Measurements from ENCODE around the gene GTF2H2C. TPM values are rescaled to one million over a fixed set of nuclear protein-coding genes. Genes with fewer than 3 reads are reported as not detected.
"Not testable (repeated sequence)": the region's sequence is repeated elsewhere in the genome, so short reads cannot be mapped to it uniquely, and the experiment has no call there.

GTF2H2C gene
- total RNA-seq, 1 donor from 2014 or later = 31.7 TPM

- no peaks in the 10 kb centered on the region for H3K4me1 Mint-ChIP-seq (ENCODE audit: low read depth, unreplicated experiment)
- H3K27me3 Mint-ChIP-seq (ENCODE audit: unreplicated experiment) = no peaks in the 10 kb centered on the region
- H3K27ac Mint-ChIP-seq (ENCODE audit: unreplicated experiment) = no peak overlapping the region
- DNase-seq = no peak
- TF ChIP-seq CTCF (IDR thresholded peaks at IDR 0.05; ENCODE audit: partially characterized antibody, unreplicated experiment) = no peak
- no peak overlapping the region for H3K4me3 Mint-ChIP-seq (ENCODE audit: unreplicated experiment)
- H3K9me3 Mint-ChIP-seq (ENCODE audit: unreplicated experiment) = no peaks in the 10 kb centered on the region
- H3K36me3 Mint-ChIP-seq (ENCODE audit: unreplicated experiment) = no peaks in the 10 kb centered on the region
These were observed 32.7 kb upstream of the GTF2H2C start for GRCh38 chr5:69527128-69527770.

GRCh38 chr5:69528035-69528434, 32.0 kb upstream of the GTF2H2C start:
- Mint-ChIP-seq H3K27me3 (ENCODE audit: unreplicated experiment) (no peaks in the 10 kb centered on the region), H3K9me3 (ENCODE audit: unreplicated experiment) (no peaks in the 10 kb centered on the region), H3K27ac (ENCODE audit: unreplicated experiment) (no peak overlapping the region), H3K4me3 (ENCODE audit: unreplicated experiment) (no peak overlapping the region), H3K4me1 (ENCODE audit: low read depth, unreplicated experiment) (no peaks in the 10 kb centered on the region), H3K36me3 (ENCODE audit: unreplicated experiment) (no peaks in the 10 kb centered on the region)
- DNase-seq = no peak
- TF ChIP-seq CTCF (IDR thresholded peaks at IDR 0.05; ENCODE audit: partially characterized antibody, unreplicated experiment) = no peak

- Mint-ChIP-seq H3K4me3 (ENCODE audit: unreplicated experiment) (no peak overlapping the region), H3K4me1 (ENCODE audit: low read depth, unreplicated experiment) (no peaks in the 10 kb centered on the region), H3K9me3 (ENCODE audit: unreplicated experiment) (no peaks in the 10 kb centered on the region), H3K27me3 (ENCODE audit: unreplicated experiment) (no peaks in the 10 kb centered on the region), H3K27ac (ENCODE audit: unreplicated experiment) (no peak overlapping the region), H3K36me3 (ENCODE audit: unreplicated experiment) (no peaks in the 10 kb centered on the region)
- DNase-seq = no peak
- no peak for TF ChIP-seq CTCF (IDR thresholded peaks at IDR 0.05; ENCODE audit: partially characterized antibody, unreplicated experiment)
These were observed 31.4 kb upstream of the GTF2H2C start for GRCh38 chr5:69528609-69529008.

GRCh38 chr5:69530561-69531405, 29.2 kb upstream of the GTF2H2C start:
- Mint-ChIP-seq H3K4me1 (ENCODE audit: low read depth, unreplicated experiment) (no peaks in the 10 kb centered on the region), H3K4me3 (ENCODE audit: unreplicated experiment) (no peak overlapping the region), H3K27me3 (ENCODE audit: unreplicated experiment) (no peaks in the 10 kb centered on the region), H3K36me3 (ENCODE audit: unreplicated experiment) (no peaks in the 10 kb centered on the region), H3K9me3 (ENCODE audit: unreplicated experiment) (no peaks in the 10 kb centered on the region), H3K27ac (ENCODE audit: unreplicated experiment) (no peak overlapping the region)
- TF ChIP-seq CTCF (IDR thresholded peaks at IDR 0.05; ENCODE audit: partially characterized antibody, unreplicated experiment) = no peak
- DNase-seq = no peak

- DNase-seq = no peak
- H3K27me3 Mint-ChIP-seq (ENCODE audit: unreplicated experiment) = no peaks in the 10 kb centered on the region
- no peaks in the 10 kb centered on the region for H3K9me3 Mint-ChIP-seq (ENCODE audit: unreplicated experiment)
- no peak for TF ChIP-seq CTCF (IDR thresholded peaks at IDR 0.05; ENCODE audit: partially characterized antibody, unreplicated experiment)
- H3K36me3 Mint-ChIP-seq (ENCODE audit: unreplicated experiment) = no peaks in the 10 kb centered on the region
- H3K27ac Mint-ChIP-seq (ENCODE audit: unreplicated experiment) = no peak overlapping the region
- H3K4me3 Mint-ChIP-seq (ENCODE audit: unreplicated experiment) = no peak overlapping the region
- H3K4me1 Mint-ChIP-seq (ENCODE audit: low read depth, unreplicated experiment) = no peaks in the 10 kb centered on the region
These were observed 28.6 kb upstream of the GTF2H2C start for GRCh38 chr5:69531406-69531801.

- not testable (repeated sequence) for H3K36me3 Mint-ChIP-seq (ENCODE audit: unreplicated experiment); H3K4me1 Mint-ChIP-seq (ENCODE audit: low read depth, unreplicated experiment); DNase-seq; H3K27ac Mint-ChIP-seq (ENCODE audit: unreplicated experiment); H3K4me3 Mint-ChIP-seq (ENCODE audit: unreplicated experiment); H3K27me3 Mint-ChIP-seq (ENCODE audit: unreplicated experiment); H3K9me3 Mint-ChIP-seq (ENCODE audit: unreplicated experiment)
These were observed 22.1 kb upstream of the GTF2H2C start for GRCh38 chr5:69537911-69538310.

- H3K4me1 Mint-ChIP-seq (ENCODE audit: low read depth, unreplicated experiment); H3K9me3 Mint-ChIP-seq (ENCODE audit: unreplicated experiment); H3K36me3 Mint-ChIP-seq (ENCODE audit: unreplicated experiment); H3K4me3 Mint-ChIP-seq (ENCODE audit: unreplicated experiment); H3K27ac Mint-ChIP-seq (ENCODE audit: unreplicated experiment); H3K27me3 Mint-ChIP-seq (ENCODE audit: unreplicated experiment); DNase-seq: not testable (repeated sequence)
These were observed 21.3 kb upstream of the GTF2H2C start for GRCh38 chr5:69538735-69539134.
